Aorta (tissue), 5 donors: ENCODE measurements around the gene TMEM17. TPM values are rescaled to one million over a fixed set of nuclear protein-coding genes. Genes with fewer than 3 reads are reported as not detected.
"Not testable (repeated sequence)": the region's sequence is repeated elsewhere in the genome, so short reads cannot be mapped to it uniquely, and the experiment has no call there.

ENCODE experiments used
- ATAC-seq: fragments of 200-7000 bp; cut with Tn5 transposase; one replicate; pipeline ENCODE4 v1.9.1; 2022; ENCODE audit warnings: moderate library complexity; ENCODE audit not compliant: low FRiP score
- DNase-seq, 2 donors: peaks; one replicate each; pipeline ENCODE4 v3.0.0-alpha.2; 2020
- H3K27ac ChIP-seq, 2 donors: one replicate each; pipeline ENCODE4 v1.5.1; 2013; ENCODE audit warnings: low read length in 2 of 2, mild to moderate bottlenecking in 2 of 2, moderate library complexity in 2 of 2, control low read depth in 1 of 2, inconsistent platforms in 1 of 2, low read depth in 1 of 2
- H3K27me3 ChIP-seq, 2 donors: one replicate each; pipeline ENCODE4 v1.6.1; 2013; ENCODE audit warnings: control low read depth in 1 of 2, low read length in 1 of 2, mild to moderate bottlenecking in 1 of 2, moderate library complexity in 1 of 2; ENCODE audit not compliant: insufficient read depth in 2 of 2, control insufficient read depth in 1 of 2
- H3K36me3 ChIP-seq, 2 donors: one replicate each; pipeline ENCODE4 v1.6.1; 2013; ENCODE audit warnings: control low read depth in 1 of 2, low read length in 1 of 2, mild to moderate bottlenecking in 1 of 2; ENCODE audit not compliant: insufficient read depth in 2 of 2, control insufficient read depth in 1 of 2
- H3K4me1 ChIP-seq, 2 donors: one replicate each; pipeline ENCODE4 v1.6.1; 2013; ENCODE audit warnings: low read length in 2 of 2, control low read depth in 1 of 2, mild to moderate bottlenecking in 1 of 2, moderate library complexity in 1 of 2; ENCODE audit not compliant: insufficient read depth in 2 of 2, control insufficient read depth in 1 of 2
- H3K4me3 ChIP-seq, 2 donors: one replicate each; pipeline ENCODE4 v1.5.1; 2013; ENCODE audit warnings: low read length in 2 of 2, control low read depth in 1 of 2, mild to moderate bottlenecking in 1 of 2
- H3K9me3 ChIP-seq: one replicate; pipeline ENCODE4 v1.6.1; 2013; ENCODE audit warnings: mild to moderate bottlenecking, low read length; ENCODE audit not compliant: control insufficient read depth
- WGBS, 2 donors: extraction: QIAGEN DNeasy Blood & Tissue Kit; methylation state at CpG; one replicate each; pipeline ENCODE4 v1.1.7; 2013; 5-methylcytosine and 5-hydroxymethylcytosine counted together
- intact Hi-C, 2 donors: fragments of 100-400 bp; cut with DNase I; formaldehyde crosslinking; loops; one replicate each; pipeline versions ENCODE4 v1.14.2 to v1.15.0; 2022
- polyA plus RNA-seq, 2 donors: library from polyadenylated mRNA; stranded (reverse); fragments of 200-250 nt; gene quantifications; one replicate each; pipeline ENCODE4 v1.2.3, GENCODE V29; 2013
- total RNA-seq, 2 donors: library from RNA; stranded (reverse); fragmentation: NEBNext Ultra II Directional; extraction: Animal tissue kit (Norgen Biotek cat#: 25700); gene quantifications; one replicate each; pipeline ENCODE4 v1.2.1, GENCODE V29; 2021
- donor health status: healthy with polysubstance abuse.
- donor health status: Bipolar disorder and iron deficiency.
- donor health status: DM: no; HTN: no; CAD: no.
- donor health status: DM: no; HTN: no; CAD: no.
- donor health status: DM: yes; HTN: yes; CAD: no.

Gene TMEM17
- total and polyA plus RNA-seq, 4 donors, result 0.79 to 1.1 (median 1.1) TPM; not detected in 1

- 96% methylated on average over 8 of the region's 8 CpGs for WGBS, 2 donors
- Histone ChIP-seq H3K27me3 (no peaks in the 10 kb centered on the region), H3K36me3 (no peaks in the 10 kb centered on the region), H3K4me3 (no peak overlapping the region), H3K4me1 (no peaks in the 10 kb centered on the region), H3K27ac (no peak overlapping the region), H3K9me3 (no peaks in the 10 kb centered on the region)
- ATAC-seq (no peak), DNase-seq (no peak)
- intact Hi-C loops, result no loop called here
Measured at GRCh38 chr2:62537814-62538213, 31.8 kb upstream of the TMEM17 start.

- Histone ChIP-seq H3K36me3 (no peaks in the 10 kb centered on the region), H3K27ac (no peak overlapping the region), H3K4me3 (no peak overlapping the region), H3K27me3 (no peaks in the 10 kb centered on the region), H3K4me1 (no peaks in the 10 kb centered on the region), H3K9me3 (no peaks in the 10 kb centered on the region)
- intact Hi-C loops, result no loop called here
- DNase-seq (no peak), ATAC-seq (no peak)
- 95% methylated on average over 7 of the region's 7 CpGs for WGBS, 2 donors
Measured at GRCh38 chr2:62536873-62537547, 31.0 kb upstream of the TMEM17 start.

GRCh38 chr2:62535521-62535920 is 29.5 kb upstream of the TMEM17 start:
- H3K27ac ChIP-seq, H3K9me3 ChIP-seq, H3K4me3 ChIP-seq, DNase-seq, H3K4me1 ChIP-seq, H3K27me3 ChIP-seq, intact Hi-C loops, H3K36me3 ChIP-seq, ATAC-seq: not testable (repeated sequence)
- WGBS, 2 donors, result 76 to 86% methylated on average over 3 of the region's 3 CpGs

GRCh38 chr2:62531594-62531993 is 25.6 kb upstream of the TMEM17 start:
- WGBS, 2 donors, result 89 to 91% methylated on average over 7 of the region's 7 CpGs
- Histone ChIP-seq H3K4me3 (no peak overlapping the region), H3K4me1 (no peaks in the 10 kb centered on the region), H3K27me3 (no peaks in the 10 kb centered on the region), H3K9me3 (no peaks in the 10 kb centered on the region), H3K27ac (no peak overlapping the region), H3K36me3 (no peaks in the 10 kb centered on the region)
- intact Hi-C loops, result no loop called here
- DNase-seq, result no peak
- ATAC-seq, result no peak

GRCh38 chr2:62529758-62530157 is 23.8 kb upstream of the TMEM17 start:
- DNase-seq (no peak), ATAC-seq (no peak)
- H3K27ac ChIP-seq, result no peak overlapping the region
- H3K27me3 ChIP-seq, result no peaks in the 10 kb centered on the region
- H3K4me1 ChIP-seq, result no peaks in the 10 kb centered on the region
- intact Hi-C loops, result no loop called here
- H3K36me3 ChIP-seq, result no peaks in the 10 kb centered on the region
- no peaks in the 10 kb centered on the region for H3K9me3 ChIP-seq
- no peak overlapping the region for H3K4me3 ChIP-seq

DNA sequence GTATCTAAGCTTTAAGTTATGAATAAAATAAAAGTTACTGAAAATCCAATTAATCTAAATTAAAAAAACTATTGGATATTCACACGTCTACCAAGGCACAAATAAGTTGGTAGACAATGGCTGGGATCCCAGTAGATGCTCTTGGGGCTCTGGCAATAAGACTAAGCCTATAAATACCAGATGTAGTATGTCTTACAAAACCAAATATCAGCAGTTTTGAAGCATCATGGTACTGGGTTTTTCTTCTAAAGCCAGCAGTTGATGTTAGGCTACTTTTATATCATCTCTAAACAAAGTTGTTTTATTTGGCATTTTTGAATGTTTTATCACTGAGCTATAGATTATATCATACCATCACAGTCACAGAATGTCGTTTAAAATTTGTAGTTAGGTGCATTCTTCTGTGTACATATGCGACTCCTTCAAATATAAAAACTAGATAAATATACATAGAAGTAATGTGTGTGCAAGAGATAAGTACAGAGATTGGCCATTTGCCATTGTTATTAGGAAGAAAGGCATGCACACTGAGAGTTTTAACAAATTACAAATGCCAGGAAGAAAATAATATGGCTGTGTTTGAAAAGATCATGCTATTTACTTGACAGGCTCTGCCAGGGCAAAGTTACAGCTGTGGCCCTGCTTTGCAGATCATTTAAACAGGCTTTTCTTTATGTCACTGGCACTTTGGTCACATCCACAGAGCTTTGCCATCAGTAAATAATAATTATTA is 21.6 kb upstream of the TMEM17 start:
- Histone ChIP-seq H3K27ac (no peak overlapping the region), H3K4me3 (no peak overlapping the region), H3K27me3 (no peaks in the 10 kb centered on the region), H3K4me1 (no peaks in the 10 kb centered on the region), H3K36me3 (no peaks in the 10 kb centered on the region), H3K9me3 (no peaks in the 10 kb centered on the region)
- intact Hi-C loops, result no loop called here
- DNase-seq (no peak), ATAC-seq (no peak)
- 49 to 52% methylated on average over 3 of the region's 3 CpGs for WGBS, 2 donors

DNA sequence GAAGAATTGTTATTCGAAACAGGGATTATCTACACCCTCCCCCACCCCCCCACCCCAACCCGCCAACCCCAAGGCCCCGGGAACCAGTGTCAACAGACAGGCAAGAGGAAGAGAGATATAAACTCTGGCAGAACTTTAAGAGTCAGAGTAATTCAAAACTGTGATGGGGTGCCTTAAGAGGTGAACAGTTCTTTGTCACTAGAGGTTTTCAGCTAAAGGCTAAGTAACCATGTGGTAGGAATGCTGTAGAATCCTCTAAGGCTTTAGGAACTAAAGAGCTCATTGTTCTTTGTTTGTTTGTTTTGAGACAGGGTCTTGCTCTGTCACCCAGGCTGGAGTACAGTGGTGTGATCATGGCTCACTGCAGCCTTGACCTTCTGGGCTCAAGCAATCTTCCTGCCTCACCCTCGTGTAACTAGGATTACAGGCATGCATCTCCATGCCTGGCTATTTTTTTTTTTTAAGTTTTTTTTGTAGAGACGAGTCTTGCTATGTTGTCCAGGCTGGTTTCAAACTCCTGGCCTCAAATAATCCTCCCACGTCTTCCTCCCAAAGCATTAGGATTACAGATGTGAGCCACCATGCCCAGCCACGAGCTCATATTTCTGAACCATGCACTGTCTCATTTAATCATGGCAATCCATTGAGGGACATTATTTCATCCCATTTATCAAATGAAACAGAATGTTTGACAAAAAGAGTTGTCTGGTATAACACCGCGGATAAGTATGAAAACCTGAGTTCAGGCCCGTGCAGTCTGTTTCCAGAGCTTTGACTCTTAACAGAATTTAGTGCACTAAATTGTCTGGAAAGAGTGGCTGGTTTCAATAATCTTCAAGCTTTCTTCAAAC is 20.8 kb upstream of the TMEM17 start:
- 72 to 73% methylated on average over 10 of the region's 10 CpGs for WGBS, 2 donors
- intact Hi-C loops, result no loop called here
- no peak for ATAC-seq
- DNase-seq, result no peak
- H3K4me3 ChIP-seq, result no peak overlapping the region
- no peaks in the 10 kb centered on the region for H3K9me3 ChIP-seq
- no peak overlapping the region for H3K27ac ChIP-seq
- H3K27me3 ChIP-seq, result no peaks in the 10 kb centered on the region
- H3K4me1 ChIP-seq, result no peaks in the 10 kb centered on the region
- H3K36me3 ChIP-seq, result no peaks in the 10 kb centered on the region

DNA sequence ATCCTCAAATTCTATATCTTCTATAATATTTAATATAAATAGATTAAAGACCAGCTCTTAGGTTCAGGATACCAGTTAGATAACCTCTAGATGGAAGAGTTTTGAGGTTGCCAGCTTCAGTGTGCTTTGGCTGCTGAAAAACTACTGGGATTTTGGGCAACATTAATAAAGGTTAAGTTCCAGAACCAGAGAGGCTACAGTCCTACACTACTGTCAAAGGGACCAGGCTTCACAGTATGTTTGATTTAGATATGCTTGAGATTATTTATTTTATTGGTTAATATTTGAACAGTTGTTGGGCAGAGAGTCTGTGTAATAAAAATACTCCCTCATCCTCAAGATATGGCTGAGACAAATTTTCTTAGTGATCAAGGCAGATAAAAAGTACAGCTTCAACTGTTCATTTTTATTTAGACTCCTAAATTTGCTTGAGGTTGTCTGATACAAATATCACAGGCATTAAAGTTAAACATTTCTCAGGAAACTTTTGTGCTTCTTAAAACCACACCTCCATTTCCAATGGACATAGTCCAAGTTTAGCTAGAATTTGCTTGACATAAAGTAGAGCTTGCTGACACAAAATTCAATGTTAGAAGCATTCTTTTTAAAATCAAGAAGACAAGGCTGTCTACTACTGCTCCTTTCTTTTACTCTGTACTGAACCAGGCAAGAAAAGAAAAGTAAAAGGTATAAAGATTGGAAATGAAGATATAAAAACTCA is 19.7 kb upstream of the TMEM17 start:
- no peak for DNase-seq
- Histone ChIP-seq H3K9me3 (no peaks in the 10 kb centered on the region), H3K4me3 (no peak overlapping the region), H3K36me3 (no peaks in the 10 kb centered on the region), H3K27ac (no peak overlapping the region), H3K4me1 (no peaks in the 10 kb centered on the region), H3K27me3 (no peaks in the 10 kb centered on the region)
- intact Hi-C loops, result no loop called here
- no peak for ATAC-seq
